GM12878 (cell line): ENCODE measurements around the gene FHL5. TPM values are rescaled to one million over a fixed set of nuclear protein-coding genes. Genes with fewer than 3 reads are reported as not detected.

Experiments
- ATAC-seq: fragments of 200-7000 bp; cut with Tn5 transposase; 3 replicates; pipeline ENCODE4 v1.9.1; 2020; ENCODE audit warnings: mild to moderate bottlenecking, moderate library complexity
- BruUV-seq: library from RNA; stranded (reverse); fragments of 400-500 nt; replicated peaks from 2 replicates; lab custom pipeline; 2021; lab: Mats Ljungman, UMichigan
- CTCF ChIA-PET: fragments of 300-600 bp; sonication (Branson Sonifier 250); formaldehyde crosslinking; extraction: SDS; loops from one replicate; lab custom pipeline; 2021; ENCODE audit warnings: inconsistent platforms; lab: Yijun Ruan, JAX
- POLR2A ChIA-PET: fragments of 350-600 bp; formaldehyde crosslinking; extraction: SDS; loops from one replicate; lab custom pipeline; 2021; ENCODE audit warnings: inconsistent platforms; lab: Charles Lee
- RAD21 ChIA-PET: fragments of 300-600 bp; sonication (Branson Sonifier 250); formaldehyde crosslinking; loops from one replicate; lab custom pipeline; 2023; ENCODE audit warnings: antibody characterized with exemption; ENCODE audit not compliant: unreplicated experiment; lab: Charles Lee
- SMC1A ChIA-PET: fragments of 300-600 bp; sonication (Branson Sonifier 250); formaldehyde crosslinking; loops from one replicate; lab custom pipeline; 2023; ENCODE audit not compliant: unreplicated experiment, uncharacterized antibody; lab: Charles Lee
- DNase-seq: peaks from one replicate; pipeline ENCODE4 v3.0.0-alpha.2; 2011; ENCODE audit warnings: low read depth, low spot score
- FAIRE-seq: peaks from 3 replicates; lab custom pipeline; 2011; peaks lifted over from hg19 to GRCh38; lab: Jason Lieb, UNC
- H2AFZ ChIP-seq: 2 replicates; pipeline ENCODE4 v1.6.0; 2011; ENCODE audit warnings: low read depth, low read length, control low read depth; ENCODE audit not compliant: control insufficient read depth
- H3K27ac ChIP-seq: 2 replicates; pipeline ENCODE4 v1.5.1; 2011; ENCODE audit warnings: control low read depth; ENCODE audit not compliant: control insufficient read depth, insufficient read depth
- H3K27me3 ChIP-seq, 2 experiments: replicated peaks in 1 of 2; 2 replicates each; pipeline versions ENCODE4 v1.6.0 to v1.6.1; 2011; ENCODE audit warnings: low read length in 1 of 2; ENCODE audit not compliant: control insufficient read depth in 2 of 2, insufficient read depth in 2 of 2
- H3K36me3 ChIP-seq, 2 experiments: 2 replicates each; pipeline ENCODE4 v1.5.1; 2011; ENCODE audit warnings: low read length in 1 of 2; ENCODE audit not compliant: control insufficient read depth in 2 of 2, insufficient read depth in 2 of 2
- H3K4me1 ChIP-seq: 2 replicates; pipeline ENCODE4 v1.6.1; 2011; ENCODE audit warnings: mild to moderate bottlenecking, low read length, moderate library complexity, mixed read lengths; ENCODE audit not compliant: control insufficient read depth, insufficient read depth
- H3K4me2 ChIP-seq: 2 replicates; pipeline ENCODE4 v1.6.0; 2011; ENCODE audit warnings: control low read depth; ENCODE audit not compliant: control insufficient read depth, insufficient read depth
- H3K4me3 ChIP-seq: fragments of 200-600 bp; sonication (generic); 2 replicates; pipeline ENCODE4 v1.5.1; 2016
- H3K79me2 ChIP-seq: 2 replicates; pipeline ENCODE4 v1.6.0; 2011; ENCODE audit warnings: low read length; ENCODE audit not compliant: control insufficient read depth, insufficient read depth
- H3K9ac ChIP-seq: 2 replicates; pipeline ENCODE4 v1.8.0; 2011; ENCODE audit warnings: low read length, control low read depth, mixed read lengths; ENCODE audit not compliant: control insufficient read depth, insufficient read depth
- H3K9me3 ChIP-seq: replicated peaks from 3 replicates; pipeline ENCODE4 v1.5.1; 2011; ENCODE audit warnings: mild to moderate bottlenecking, low read length; ENCODE audit not compliant: control insufficient read depth, insufficient read depth
- H4K20me1 ChIP-seq: 2 replicates; pipeline ENCODE4 v1.6.0; 2011; ENCODE audit not compliant: control insufficient read depth, insufficient read depth
- CBFB ChIP-seq: IDR thresholded peaks from 2 replicates; pipeline ENCODE4 v1.6.1; 2016; ENCODE audit warnings: antibody characterized with exemption, low read depth
- CEBPZ ChIP-seq: fragments of 150-350 bp; IDR thresholded peaks from 2 replicates; pipeline ENCODE4 v1.6.1; 2016; ENCODE audit warnings: low read depth, low read length
- NFXL1 ChIP-seq: fragments of 450-650 bp; IDR thresholded peaks from 2 replicates; pipeline ENCODE4 v1.6.1; 2017; ENCODE audit warnings: antibody characterized with exemption, mild to moderate bottlenecking, borderline replicate concordance
- NRF1 ChIP-seq: conservative IDR thresholded peaks from 2 replicates; pipeline ENCODE4 v1.6.1; 2011; ENCODE audit warnings: mild to moderate bottlenecking, low read depth, low read length, improper control_type of control experiment
- POLR2AphosphoS2 ChIP-seq: IDR thresholded peaks from 2 replicates; pipeline ENCODE4 v1.6.1; 2011; ENCODE audit warnings: low read depth, mild to moderate bottlenecking, low read length, improper control_type of control experiment, moderate library complexity
- RCOR1 ChIP-seq: conservative IDR thresholded peaks from 2 replicates; pipeline ENCODE4 v1.6.1; 2012; ENCODE audit warnings: low read depth, low read length, improper control_type of control experiment
- SUZ12 ChIP-seq: fragments of 200-600 bp; sonication (generic); IDR thresholded peaks from one replicate; pipeline ENCODE4 v1.6.1; 2018; ENCODE audit warnings: antibody characterized with exemption, mild to moderate bottlenecking; ENCODE audit not compliant: unreplicated experiment
- TCF7 ChIP-seq: IDR thresholded peaks from 2 replicates; pipeline ENCODE4 v1.6.1; 2014; ENCODE audit warnings: antibody characterized with exemption, borderline replicate concordance
- WGBS: methylation state at CpG from one replicate; pipeline ENCODE4 v1.1.6; 2016; ENCODE audit warnings: low lambda C conversion rate; ENCODE audit not compliant: insufficient replicate concordance, insufficient coverage; ENCODE audit errors: missing lambda C conversion rate; 5-methylcytosine and 5-hydroxymethylcytosine counted together
- in situ Hi-C: fragments of 300-500 bp; cut with MboI; formaldehyde crosslinking; loops from 9 replicates; pipeline ENCODE4 v1.14.3; 2018; ENCODE audit warnings: mixed read lengths
- intact Hi-C: fragments of 100-400 bp; cut with micrococcal nuclease; formaldehyde crosslinking; loops from one replicate; pipeline ENCODE4 v1.14.2; 2022; ENCODE audit not compliant: unreplicated experiment
- polyA plus RNA-seq, 11 experiments: library from polyadenylated mRNA; depleted of rRNA in 4 of 11; unstranded in 6 of 11; stranded (reverse) in 5 of 11; fragments of >200 nt; fragmentation: Nextera tagmentation in 4 of 11; fragmentation: Illumina TruSeq in 1 of 11; extraction: Ambion mirVana in 4 of 11; extraction: Trizol in 1 of 11; gene quantifications; 1 replicate in 1 of 11; 2 replicates in 10 of 11; pipeline versions ENCODE4 v1.2.1 to v1.2.3, GENCODE V29; 2011 to 2016; ENCODE audit warnings: inconsistent platforms in 2 of 11, missing spikeins in 2 of 11, low read depth in 1 of 11
- total RNA-seq, 4 experiments: library from RNA; depleted of rRNA in 3 of 4; stranded (reverse); fragments of >200 nt in 3 of 4; fragmentation: Illumina TruSeq in 1 of 4; extraction: Trizol in 1 of 4; gene quantifications; 2 replicates each; pipeline versions ENCODE4 v1.2.1 to v1.2.3, GENCODE V29; 2013 to 2021
- TF ChIP-seq, protein P1 (sequence below): fragments of 450-650 bp; formaldehyde crosslinking; IDR thresholded peaks from 2 replicates; pipeline ENCODE4 v1.4.0; 2022; ENCODE audit warnings: mild to moderate bottlenecking, moderate library complexity
- TF ChIP-seq, protein P2 (sequence below): IDR thresholded peaks from 2 replicates; pipeline ENCODE4 v1.6.1; 2012; ENCODE audit warnings: mild to moderate bottlenecking, low read depth, low read length
- TF ChIP-seq, protein P3 (sequence below): fragments of 450-650 bp; IDR thresholded peaks from 2 replicates; pipeline ENCODE4 v1.6.1; 2014; ENCODE audit warnings: mild to moderate bottlenecking

Gene FHL5
- total and polyA plus RNA-seq, 10 of the 15 experiments (the other 5 are each of a cell fraction or from before 2014, with no cell fraction given): 0.16 TPM; not detected in 9

DNA sequence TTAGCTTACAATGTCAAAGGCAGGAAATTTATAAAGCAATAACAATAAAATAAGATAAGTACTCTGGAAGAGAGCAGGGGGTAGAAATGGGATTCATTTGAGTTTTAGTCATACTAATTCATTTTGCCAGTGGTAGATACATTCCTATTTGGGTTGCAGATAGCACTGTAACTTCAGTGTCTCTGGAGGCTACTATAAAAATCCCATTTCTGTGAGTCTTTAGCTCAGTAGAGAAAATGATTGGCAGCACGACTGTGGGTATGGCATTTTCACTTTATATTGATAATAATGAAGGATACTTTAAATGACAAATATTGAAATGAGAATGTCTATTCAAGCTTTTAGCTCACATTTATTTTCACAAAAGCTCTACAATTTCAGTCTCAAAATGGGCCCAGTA lies 93.6 kb downstream of the FHL5 start (continued):
- TF ChIP-seq CEBPZ (no peak), NFXL1 (no peak), POLR2AphosphoS2 (no peak)

DNA sequence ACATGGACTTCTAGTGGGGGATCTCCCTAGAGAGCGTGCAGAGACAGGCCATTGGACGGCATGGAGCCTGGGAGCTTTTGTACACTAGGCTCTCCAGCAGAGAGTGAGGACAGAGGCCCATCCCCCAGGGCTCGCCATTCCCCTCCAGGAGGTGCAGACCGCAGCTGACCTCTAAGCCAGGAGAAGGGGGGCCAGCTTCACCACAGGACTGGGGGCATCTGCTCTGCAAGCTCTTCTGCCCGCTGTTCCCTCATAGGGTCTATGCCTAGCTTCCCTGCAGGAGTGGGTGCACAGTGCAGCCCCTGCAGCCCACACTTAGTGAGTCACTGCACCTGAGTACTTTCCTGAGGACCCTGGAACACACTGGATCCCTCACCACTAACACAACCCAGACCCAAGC lies 94.4 kb downstream of the FHL5 start:
- no peak overlapping the region for H3K27ac ChIP-seq
- DNase-seq (no peak), FAIRE-seq (no peak), ATAC-seq (no peak)
- H3K9ac ChIP-seq: no peak overlapping the region
- H4K20me1 ChIP-seq: no peaks in the 10 kb centered on the region
- no peak overlapping the region for H3K4me2 ChIP-seq
- BruUV-seq: no TSS peak
- H2AFZ ChIP-seq: no peak overlapping the region
- ChIA-PET CTCF (interaction anchor here (1.7 to 2.0 kb wide), 3 partner anchors 9 to 31 kb away, joined by 4 to 21 read pairs (median 5); no protein-coding TSS in a partner anchor), POLR2A (interaction anchor here (0.6 kb wide), 1 partner anchor 444 kb away, joined by 3 read pairs; no protein-coding TSS in a partner anchor), RAD21 (interaction anchor here (1.0 to 1.4 kb wide), 3 partner anchors 9 to 33 kb away, joined by 4 to 6 read pairs (median 5); no protein-coding TSS in a partner anchor), SMC1A (interaction anchor here (1.1 to 4.1 kb wide), 2 partner anchors 9 to 47 kb away, joined by 4 to 17 read pairs; no protein-coding TSS in a partner anchor)
- no peak overlapping the region for H3K4me3 ChIP-seq
- WGBS: 50% methylated on average over 5 of the region's 5 CpGs
- in situ Hi-C loops (no loop called here), intact Hi-C loops (no loop called here)
- H3K27me3 ChIP-seq: no peaks in the 10 kb centered on the region
- H3K9me3 ChIP-seq: no peaks in the 10 kb centered on the region
- H3K36me3 ChIP-seq: no peaks in the 10 kb centered on the region
- no peaks in the 10 kb centered on the region for H3K4me1 ChIP-seq
- no peaks in the 10 kb centered on the region for H3K79me2 ChIP-seq
- no peak for TF ChIP-seq NRF1
- no peak for TF ChIP-seq RCOR1
- no peak for TF ChIP-seq CBFB
- TF ChIP-seq, protein P1, sequence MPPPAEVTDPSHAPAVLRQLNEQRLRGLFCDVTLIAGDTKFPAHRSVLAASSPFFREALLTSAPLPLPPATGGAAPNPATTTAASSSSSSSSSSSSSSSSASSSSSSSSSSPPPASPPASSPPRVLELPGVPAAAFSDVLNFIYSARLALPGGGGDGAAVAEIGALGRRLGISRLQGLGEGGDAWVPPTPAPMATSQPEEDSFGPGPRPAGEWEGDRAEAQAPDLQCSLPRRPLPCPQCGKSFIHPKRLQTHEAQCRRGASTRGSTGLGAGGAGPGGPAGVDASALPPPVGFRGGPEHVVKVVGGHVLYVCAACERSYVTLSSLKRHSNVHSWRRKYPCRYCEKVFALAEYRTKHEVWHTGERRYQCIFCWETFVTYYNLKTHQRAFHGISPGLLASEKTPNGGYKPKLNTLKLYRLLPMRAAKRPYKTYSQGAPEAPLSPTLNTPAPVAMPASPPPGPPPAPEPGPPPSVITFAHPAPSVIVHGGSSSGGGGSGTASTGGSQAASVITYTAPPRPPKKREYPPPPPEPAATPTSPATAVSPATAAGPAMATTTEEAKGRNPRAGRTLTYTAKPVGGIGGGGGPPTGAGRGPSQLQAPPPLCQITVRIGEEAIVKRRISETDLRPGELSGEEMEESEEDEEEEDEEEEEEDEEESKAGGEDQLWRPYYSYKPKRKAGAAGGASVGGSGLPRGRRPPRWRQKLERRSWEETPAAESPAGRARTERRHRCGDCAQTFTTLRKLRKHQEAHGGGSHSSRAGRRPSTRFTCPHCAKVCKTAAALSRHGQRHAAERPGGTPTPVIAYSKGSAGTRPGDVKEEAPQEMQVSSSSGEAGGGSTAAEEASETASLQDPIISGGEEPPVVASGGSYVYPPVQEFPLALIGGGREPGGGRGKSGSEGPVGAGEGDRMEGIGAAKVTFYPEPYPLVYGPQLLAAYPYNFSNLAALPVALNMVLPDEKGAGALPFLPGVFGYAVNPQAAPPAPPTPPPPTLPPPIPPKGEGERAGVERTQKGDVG (CRISPR knock-in tag): no peak
- TF ChIP-seq, protein P2, sequence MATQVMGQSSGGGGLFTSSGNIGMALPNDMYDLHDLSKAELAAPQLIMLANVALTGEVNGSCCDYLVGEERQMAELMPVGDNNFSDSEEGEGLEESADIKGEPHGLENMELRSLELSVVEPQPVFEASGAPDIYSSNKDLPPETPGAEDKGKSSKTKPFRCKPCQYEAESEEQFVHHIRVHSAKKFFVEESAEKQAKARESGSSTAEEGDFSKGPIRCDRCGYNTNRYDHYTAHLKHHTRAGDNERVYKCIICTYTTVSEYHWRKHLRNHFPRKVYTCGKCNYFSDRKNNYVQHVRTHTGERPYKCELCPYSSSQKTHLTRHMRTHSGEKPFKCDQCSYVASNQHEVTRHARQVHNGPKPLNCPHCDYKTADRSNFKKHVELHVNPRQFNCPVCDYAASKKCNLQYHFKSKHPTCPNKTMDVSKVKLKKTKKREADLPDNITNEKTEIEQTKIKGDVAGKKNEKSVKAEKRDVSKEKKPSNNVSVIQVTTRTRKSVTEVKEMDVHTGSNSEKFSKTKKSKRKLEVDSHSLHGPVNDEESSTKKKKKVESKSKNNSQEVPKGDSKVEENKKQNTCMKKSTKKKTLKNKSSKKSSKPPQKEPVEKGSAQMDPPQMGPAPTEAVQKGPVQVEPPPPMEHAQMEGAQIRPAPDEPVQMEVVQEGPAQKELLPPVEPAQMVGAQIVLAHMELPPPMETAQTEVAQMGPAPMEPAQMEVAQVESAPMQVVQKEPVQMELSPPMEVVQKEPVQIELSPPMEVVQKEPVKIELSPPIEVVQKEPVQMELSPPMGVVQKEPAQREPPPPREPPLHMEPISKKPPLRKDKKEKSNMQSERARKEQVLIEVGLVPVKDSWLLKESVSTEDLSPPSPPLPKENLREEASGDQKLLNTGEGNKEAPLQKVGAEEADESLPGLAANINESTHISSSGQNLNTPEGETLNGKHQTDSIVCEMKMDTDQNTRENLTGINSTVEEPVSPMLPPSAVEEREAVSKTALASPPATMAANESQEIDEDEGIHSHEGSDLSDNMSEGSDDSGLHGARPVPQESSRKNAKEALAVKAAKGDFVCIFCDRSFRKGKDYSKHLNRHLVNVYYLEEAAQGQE: no peak
- TF ChIP-seq, protein P3, sequence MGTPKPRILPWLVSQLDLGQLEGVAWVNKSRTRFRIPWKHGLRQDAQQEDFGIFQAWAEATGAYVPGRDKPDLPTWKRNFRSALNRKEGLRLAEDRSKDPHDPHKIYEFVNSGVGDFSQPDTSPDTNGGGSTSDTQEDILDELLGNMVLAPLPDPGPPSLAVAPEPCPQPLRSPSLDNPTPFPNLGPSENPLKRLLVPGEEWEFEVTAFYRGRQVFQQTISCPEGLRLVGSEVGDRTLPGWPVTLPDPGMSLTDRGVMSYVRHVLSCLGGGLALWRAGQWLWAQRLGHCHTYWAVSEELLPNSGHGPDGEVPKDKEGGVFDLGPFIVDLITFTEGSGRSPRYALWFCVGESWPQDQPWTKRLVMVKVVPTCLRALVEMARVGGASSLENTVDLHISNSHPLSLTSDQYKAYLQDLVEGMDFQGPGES: no peak
- TF ChIP-seq TCF7: no peak
- TF ChIP-seq SUZ12: no peak
